WTC11 (cell line): ENCODE data around the gene LUC7L. TPM values are rescaled to one million over a fixed set of nuclear protein-coding genes. Genes with fewer than 3 reads are reported as not detected.

Experiments used
- ATAC-seq: fragments of 200-7000 bp; cut with Tn5 transposase; 2 replicates; pipeline ENCODE4 v1.10.0; 2021; ENCODE audit warnings: mild to moderate bottlenecking, moderate library complexity
- CTCF ChIA-PET: fragments of 300-600 bp; sonication (Branson Sonifier 250); formaldehyde crosslinking; loops from one replicate; lab custom pipeline; 2021; ENCODE audit warnings: antibody characterized with exemption; lab: Charles Lee
- POLR2A ChIA-PET: fragments of 350-600 bp; sonication (Branson Sonifier 250); formaldehyde crosslinking; loops from one replicate; lab custom pipeline; 2021; ENCODE audit warnings: antibody characterized with exemption; lab: Charles Lee
- DNase-seq: peaks from one replicate; pipeline ENCODE4 v3.0.0; 2021; ENCODE audit warnings: low spot score
- H3K27ac Mint-ChIP-seq: 2 replicates; pipeline ENCODE4 v1.8.0; 2021; ENCODE audit warnings: mixed read lengths
- H3K27me3 Mint-ChIP-seq: 2 replicates; pipeline ENCODE4 v1.8.0; 2021; ENCODE audit warnings: low read depth, mild to moderate bottlenecking, moderate library complexity, mixed read lengths
- H3K36me3 Mint-ChIP-seq: 2 replicates; pipeline ENCODE4 v1.8.0; 2021; ENCODE audit warnings: mixed read lengths
- H3K4me1 Mint-ChIP-seq: 2 replicates; pipeline ENCODE4 v1.8.0; 2022; ENCODE audit warnings: mixed read lengths
- H3K4me3 Mint-ChIP-seq: 2 replicates; pipeline ENCODE4 v1.8.0; 2021; ENCODE audit warnings: mild to moderate bottlenecking, moderate library complexity, mixed read lengths
- H3K9me3 Mint-ChIP-seq: 2 replicates; pipeline ENCODE4 v1.8.0; 2021; ENCODE audit warnings: mixed read lengths
- ARID4B ChIP-seq: sonication (generic); formaldehyde crosslinking; IDR thresholded peaks from 2 replicates; pipeline ENCODE4 v1.8.0; 2023; ENCODE audit warnings: missing genetic modification reagents, mild to moderate bottlenecking, borderline replicate concordance
- CBFB ChIP-seq: sonication (generic); formaldehyde crosslinking; IDR thresholded peaks from 2 replicates; pipeline ENCODE4 v1.8.1; 2022; ENCODE audit warnings: mild to moderate bottlenecking, low read depth, missing genetic modification reagents
- CREB1 ChIP-seq: sonication (generic); formaldehyde crosslinking; IDR thresholded peaks from 2 replicates; pipeline ENCODE4 v1.8.0; 2023; ENCODE audit warnings: mild to moderate bottlenecking, missing genetic modification reagents
- CREM ChIP-seq: sonication (generic); formaldehyde crosslinking; IDR thresholded peaks from 2 replicates; pipeline ENCODE4 v1.8.1; 2022; ENCODE audit warnings: mild to moderate bottlenecking, missing genetic modification reagents, moderate library complexity
- ESRRA ChIP-seq: sonication (generic); formaldehyde crosslinking; IDR thresholded peaks from 2 replicates; pipeline ENCODE4 v1.8.1; 2022; ENCODE audit warnings: mild to moderate bottlenecking, missing genetic modification reagents, borderline replicate concordance
- FOXJ3 ChIP-seq: sonication (generic); formaldehyde crosslinking; IDR thresholded peaks from 2 replicates; pipeline ENCODE4 v1.9.0; 2021; ENCODE audit warnings: missing genetic modification reagents, mild to moderate bottlenecking, borderline replicate concordance
- GTF2I ChIP-seq: fragments of 250-450 bp; sonication (Bioruptor Pico); conservative IDR thresholded peaks from 2 replicates; pipeline ENCODE4 v1.4.0; 2021; ENCODE audit warnings: mild to moderate bottlenecking
- IRF2 ChIP-seq: sonication (generic); formaldehyde crosslinking; IDR thresholded peaks from 2 replicates; pipeline ENCODE4 v1.8.0; 2022; ENCODE audit warnings: low read depth, missing genetic modification reagents, borderline replicate concordance
- JUN ChIP-seq: sonication (generic); formaldehyde crosslinking; IDR thresholded peaks from 2 replicates; pipeline ENCODE4 v1.8.0; 2023; ENCODE audit warnings: mild to moderate bottlenecking, missing genetic modification reagents
- MXD4 ChIP-seq: fragments of 250-450 bp; sonication (Bioruptor Pico); IDR thresholded peaks from 2 replicates; pipeline ENCODE4 v1.8.0; 2021; ENCODE audit warnings: mild to moderate bottlenecking, moderate library complexity, borderline replicate concordance
- NR1H2 ChIP-seq: sonication (generic); formaldehyde crosslinking; IDR thresholded peaks from 2 replicates; pipeline ENCODE4 v1.9.0; 2021; ENCODE audit warnings: mild to moderate bottlenecking, moderate library complexity, missing genetic modification reagents
- RELA ChIP-seq: sonication (generic); formaldehyde crosslinking; IDR thresholded peaks from 2 replicates; pipeline ENCODE4 v1.8.1; 2022; ENCODE audit warnings: missing genetic modification reagents, mild to moderate bottlenecking, borderline replicate concordance
- RORB ChIP-seq: fragments of 250-450 bp; sonication (Bioruptor Pico); IDR thresholded peaks from 2 replicates; pipeline ENCODE4 v1.9.0; 2021; ENCODE audit warnings: mild to moderate bottlenecking
- USF1 ChIP-seq: sonication (generic); formaldehyde crosslinking; IDR thresholded peaks from 2 replicates; pipeline ENCODE4 v1.8.0; 2022; ENCODE audit warnings: mild to moderate bottlenecking, missing genetic modification reagents
- ZNF121 ChIP-seq: sonication (generic); formaldehyde crosslinking; IDR thresholded peaks from 2 replicates; pipeline ENCODE4 v1.8.0; 2023; ENCODE audit warnings: missing genetic modification reagents
- ZNF219 ChIP-seq: sonication (generic); formaldehyde crosslinking; IDR thresholded peaks from 2 replicates; pipeline ENCODE4 v1.8.0; 2023; ENCODE audit warnings: missing genetic modification reagents, mild to moderate bottlenecking, borderline replicate concordance
- ZNF416 ChIP-seq: fragments of 250-450 bp; sonication (Bioruptor Pico); IDR thresholded peaks from 2 replicates; pipeline ENCODE4 v1.9.0; 2021; ENCODE audit warnings: mild to moderate bottlenecking, inconsistent platforms
- total RNA-seq: library from RNA; stranded (reverse); gene quantifications from 3 replicates; pipeline ENCODE4 v1.2.3, GENCODE V29; 2021
- TF ChIP-seq, protein P1 (sequence below): sonication (generic); formaldehyde crosslinking; IDR thresholded peaks from 2 replicates; pipeline ENCODE4 v1.8.0; 2023; ENCODE audit warnings: missing genetic modification reagents
- TF ChIP-seq, protein P2 (sequence below): fragments of 250-450 bp; sonication (Bioruptor Pico); conservative IDR thresholded peaks from 2 replicates; pipeline ENCODE4 v1.9.0; 2021; ENCODE audit warnings: mild to moderate bottlenecking
- TF ChIP-seq, protein P3 (sequence below): sonication (generic); formaldehyde crosslinking; IDR thresholded peaks from 2 replicates; pipeline ENCODE4 v1.8.0; 2023; ENCODE audit warnings: mild to moderate bottlenecking, missing genetic modification reagents
- TF ChIP-seq, protein P4 (sequence below): sonication (generic); formaldehyde crosslinking; IDR thresholded peaks from 2 replicates; pipeline ENCODE4 v1.8.1; 2023; ENCODE audit warnings: mild to moderate bottlenecking, missing genetic modification reagents
- TF ChIP-seq, protein P5 (sequence below): fragments of 250-450 bp; sonication (Bioruptor Pico); IDR thresholded peaks from 2 replicates; pipeline ENCODE4 v1.9.0; 2021; ENCODE audit warnings: mild to moderate bottlenecking

LUC7L gene
- total RNA-seq, 1 experiment from 2014 or later: 111 TPM

DNA sequence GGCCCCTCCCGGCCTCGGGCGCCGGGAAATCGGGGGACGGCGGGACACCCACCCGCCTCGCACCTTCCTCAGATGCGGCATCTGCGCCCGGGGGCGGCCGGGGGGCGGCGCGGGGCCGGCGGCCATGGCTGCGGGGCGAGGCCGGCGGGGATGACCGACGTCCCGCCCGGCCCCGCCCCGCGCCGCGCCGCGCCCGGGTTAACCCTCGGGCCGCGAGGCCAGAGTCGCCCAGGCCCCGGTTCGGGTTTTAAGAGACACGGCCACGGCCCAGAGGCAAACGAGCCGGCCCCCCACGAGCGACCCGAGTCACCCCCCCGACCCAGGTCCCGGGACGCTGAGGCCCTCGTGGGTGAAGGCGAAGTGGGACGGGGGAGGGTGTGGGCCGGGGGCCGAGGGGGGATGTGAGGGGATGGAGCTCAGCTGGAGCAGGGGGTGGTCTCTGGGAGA is 46.6 kb upstream of the LUC7L start, which contains the start of gene RGS11 (continued):
- TF ChIP-seq ZNF121 (no peak), CREM (CRISPR knock-in tag) (no peak), ZNF416 (no peak)
- TF ChIP-seq, protein P1, sequence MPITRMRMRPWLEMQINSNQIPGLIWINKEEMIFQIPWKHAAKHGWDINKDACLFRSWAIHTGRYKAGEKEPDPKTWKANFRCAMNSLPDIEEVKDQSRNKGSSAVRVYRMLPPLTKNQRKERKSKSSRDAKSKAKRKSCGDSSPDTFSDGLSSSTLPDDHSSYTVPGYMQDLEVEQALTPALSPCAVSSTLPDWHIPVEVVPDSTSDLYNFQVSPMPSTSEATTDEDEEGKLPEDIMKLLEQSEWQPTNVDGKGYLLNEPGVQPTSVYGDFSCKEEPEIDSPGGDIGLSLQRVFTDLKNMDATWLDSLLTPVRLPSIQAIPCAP: no peak

DNA sequence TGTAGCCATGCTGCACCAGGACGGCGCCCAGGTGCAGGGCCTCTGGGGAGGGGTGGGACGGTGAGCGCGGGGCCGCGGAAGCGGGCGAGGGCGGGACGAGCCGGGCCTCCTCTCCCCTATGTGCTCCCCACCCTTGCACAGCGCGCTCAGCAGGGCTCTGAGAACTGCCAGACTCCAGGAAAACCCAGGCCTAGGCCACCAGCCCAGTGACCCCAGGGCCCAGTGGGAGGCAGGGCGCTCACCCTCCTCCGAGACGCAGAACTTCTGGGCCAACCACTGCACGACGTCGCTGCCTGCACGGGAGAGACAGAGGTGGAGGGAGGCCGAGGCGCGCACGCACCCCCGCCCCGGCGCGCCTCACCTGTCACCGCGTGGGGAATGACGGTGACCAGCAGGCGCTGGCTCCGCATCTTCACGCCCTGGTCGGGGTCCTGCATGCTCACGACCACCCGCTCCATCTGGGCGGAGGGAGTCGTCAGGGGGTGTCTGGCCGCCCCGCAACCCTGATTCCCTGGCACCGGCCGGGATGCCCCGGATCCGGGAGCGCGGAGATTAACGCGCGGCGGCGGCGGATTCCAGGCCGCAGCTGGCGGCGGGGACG is 45.9 kb upstream of the LUC7L start:
- no peak overlapping the region for H3K27ac Mint-ChIP-seq
- peak overlapping the region; percentile 63 for H3K4me3 Mint-ChIP-seq
- DNase-seq: peak; percentile 54
- no peaks in the 10 kb centered on the region for H3K36me3 Mint-ChIP-seq
- ChIA-PET POLR2A (no interaction called here), CTCF (interaction anchor here (0.6 kb wide), 1 partner anchor 116 kb away, joined by 4 read pairs; no protein-coding TSS in a partner anchor)
- no peaks in the 10 kb centered on the region for H3K9me3 Mint-ChIP-seq
- H3K27me3 Mint-ChIP-seq: peaks cover 42% of the 10 kb centered on the region
- peak; percentile 63 for ATAC-seq
- H3K4me1 Mint-ChIP-seq: no peaks in the 10 kb centered on the region; the same call in 1 of the 2 replicates
- TF ChIP-seq GTF2I (no peak), CBFB (CRISPR knock-in tag) (0 out of 2 replicates have a peak, but pooled peaks have one; percentile 32), FOXJ3 (CRISPR knock-in tag) (no peak), MXD4 (CRISPR knock-in tag) (no peak), JUN (CRISPR knock-in tag) (no peak), CREB1 (CRISPR knock-in tag) (no peak), ZNF219 (CRISPR knock-in tag) (no peak), ARID4B (CRISPR knock-in tag) (no peak), ZNF416 (no peak), ESRRA (no peak), RORB (CRISPR knock-in tag) (no peak), USF1 (CRISPR knock-in tag) (no peak), ZNF121 (no peak), RELA (peak; percentile 53; the same call in 1 of the 2 replicates), IRF2 (CRISPR knock-in tag) (no peak), NR1H2 (CRISPR knock-in tag) (no peak)
- TF ChIP-seq, protein P2, sequence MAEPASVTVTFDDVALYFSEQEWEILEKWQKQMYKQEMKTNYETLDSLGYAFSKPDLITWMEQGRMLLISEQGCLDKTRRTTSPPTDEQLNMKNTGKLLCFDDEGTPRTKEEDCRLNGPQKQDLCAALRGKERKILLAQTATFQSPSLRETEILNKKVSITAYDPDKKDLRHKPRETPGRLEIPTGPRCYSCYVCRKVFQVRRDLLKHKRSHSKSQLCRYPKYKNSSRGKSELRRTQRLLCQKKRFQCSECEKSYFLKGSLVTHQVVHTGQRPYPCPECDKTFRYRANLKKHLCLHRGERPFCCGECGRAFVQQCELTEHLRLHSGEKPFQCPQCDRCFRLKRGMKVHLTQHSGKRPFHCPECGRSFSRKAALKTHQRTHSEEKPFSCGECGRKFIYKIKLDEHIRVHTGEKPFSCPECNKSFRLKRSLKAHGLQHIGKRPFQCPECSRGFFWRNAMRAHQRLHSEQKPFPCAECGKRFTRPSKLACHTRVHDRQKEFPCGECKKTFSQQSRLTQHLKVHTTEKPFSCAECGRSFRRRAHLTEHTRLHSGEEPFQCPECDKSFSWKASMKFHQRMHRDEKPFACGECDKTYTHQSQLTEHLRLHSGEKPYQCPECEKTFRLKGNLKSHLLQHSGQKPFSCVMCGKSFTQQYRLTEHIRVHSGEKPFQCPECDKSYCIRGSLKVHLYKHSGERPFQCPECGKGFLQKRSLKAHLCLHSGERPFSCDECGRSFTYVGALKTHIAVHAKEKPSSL (CRISPR knock-in tag): no peak
- TF ChIP-seq, protein P3, sequence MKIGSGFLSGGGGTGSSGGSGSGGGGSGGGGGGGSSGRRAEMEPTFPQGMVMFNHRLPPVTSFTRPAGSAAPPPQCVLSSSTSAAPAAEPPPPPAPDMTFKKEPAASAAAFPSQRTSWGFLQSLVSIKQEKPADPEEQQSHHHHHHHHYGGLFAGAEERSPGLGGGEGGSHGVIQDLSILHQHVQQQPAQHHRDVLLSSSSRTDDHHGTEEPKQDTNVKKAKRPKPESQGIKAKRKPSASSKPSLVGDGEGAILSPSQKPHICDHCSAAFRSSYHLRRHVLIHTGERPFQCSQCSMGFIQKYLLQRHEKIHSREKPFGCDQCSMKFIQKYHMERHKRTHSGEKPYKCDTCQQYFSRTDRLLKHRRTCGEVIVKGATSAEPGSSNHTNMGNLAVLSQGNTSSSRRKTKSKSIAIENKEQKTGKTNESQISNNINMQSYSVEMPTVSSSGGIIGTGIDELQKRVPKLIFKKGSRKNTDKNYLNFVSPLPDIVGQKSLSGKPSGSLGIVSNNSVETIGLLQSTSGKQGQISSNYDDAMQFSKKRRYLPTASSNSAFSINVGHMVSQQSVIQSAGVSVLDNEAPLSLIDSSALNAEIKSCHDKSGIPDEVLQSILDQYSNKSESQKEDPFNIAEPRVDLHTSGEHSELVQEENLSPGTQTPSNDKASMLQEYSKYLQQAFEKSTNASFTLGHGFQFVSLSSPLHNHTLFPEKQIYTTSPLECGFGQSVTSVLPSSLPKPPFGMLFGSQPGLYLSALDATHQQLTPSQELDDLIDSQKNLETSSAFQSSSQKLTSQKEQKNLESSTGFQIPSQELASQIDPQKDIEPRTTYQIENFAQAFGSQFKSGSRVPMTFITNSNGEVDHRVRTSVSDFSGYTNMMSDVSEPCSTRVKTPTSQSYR (CRISPR knock-in tag): peak; percentile 23; the same call in 1 of the 2 replicates
- TF ChIP-seq, protein P4, sequence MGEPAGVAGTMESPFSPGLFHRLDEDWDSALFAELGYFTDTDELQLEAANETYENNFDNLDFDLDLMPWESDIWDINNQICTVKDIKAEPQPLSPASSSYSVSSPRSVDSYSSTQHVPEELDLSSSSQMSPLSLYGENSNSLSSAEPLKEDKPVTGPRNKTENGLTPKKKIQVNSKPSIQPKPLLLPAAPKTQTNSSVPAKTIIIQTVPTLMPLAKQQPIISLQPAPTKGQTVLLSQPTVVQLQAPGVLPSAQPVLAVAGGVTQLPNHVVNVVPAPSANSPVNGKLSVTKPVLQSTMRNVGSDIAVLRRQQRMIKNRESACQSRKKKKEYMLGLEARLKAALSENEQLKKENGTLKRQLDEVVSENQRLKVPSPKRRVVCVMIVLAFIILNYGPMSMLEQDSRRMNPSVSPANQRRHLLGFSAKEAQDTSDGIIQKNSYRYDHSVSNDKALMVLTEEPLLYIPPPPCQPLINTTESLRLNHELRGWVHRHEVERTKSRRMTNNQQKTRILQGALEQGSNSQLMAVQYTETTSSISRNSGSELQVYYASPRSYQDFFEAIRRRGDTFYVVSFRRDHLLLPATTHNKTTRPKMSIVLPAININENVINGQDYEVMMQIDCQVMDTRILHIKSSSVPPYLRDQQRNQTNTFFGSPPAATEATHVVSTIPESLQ (CRISPR knock-in tag): no peak
- TF ChIP-seq, protein P5, sequence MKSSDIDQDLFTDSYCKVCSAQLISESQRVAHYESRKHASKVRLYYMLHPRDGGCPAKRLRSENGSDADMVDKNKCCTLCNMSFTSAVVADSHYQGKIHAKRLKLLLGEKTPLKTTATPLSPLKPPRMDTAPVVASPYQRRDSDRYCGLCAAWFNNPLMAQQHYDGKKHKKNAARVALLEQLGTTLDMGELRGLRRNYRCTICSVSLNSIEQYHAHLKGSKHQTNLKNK: no peak
